Right cardiac atrium (tissue), 5 donors: Measurements from ENCODE around the gene TMED1. TPM values are rescaled to one million over a fixed set of nuclear protein-coding genes. Genes with fewer than 3 reads are reported as not detected.
A peak's percentile ranks its signal among the peaks of the same experiment; 100 is the strongest.
"Not testable (repeated sequence)": the region's sequence is repeated elsewhere in the genome, so short reads cannot be mapped to it uniquely, and the experiment has no call there.

Experiments used
- ATAC-seq, 2 donors: fragments of 200-7000 bp; cut with Tn5 transposase; one replicate each; pipeline versions ENCODE4 v1.8.0 to v1.9.1; 2020; ENCODE audit warnings: moderate library complexity in 2 of 2, mild to moderate bottlenecking in 1 of 2
- DNase-seq, 3 donors: peaks; one replicate each; pipeline ENCODE4 v3.0.0-alpha.2; 2020
- H3K27ac ChIP-seq: one replicate; pipeline ENCODE4 v1.5.1; 2013; ENCODE audit warnings: mild to moderate bottlenecking, low read length, control low read depth, moderate library complexity
- H3K27me3 ChIP-seq: one replicate; pipeline ENCODE4 v1.6.1; 2013; ENCODE audit not compliant: control insufficient read depth, insufficient read depth
- H3K4me1 ChIP-seq: one replicate; pipeline ENCODE4 v1.6.1; 2013; ENCODE audit warnings: low read length; ENCODE audit not compliant: control insufficient read depth, insufficient read depth
- H3K4me3 ChIP-seq: one replicate; pipeline ENCODE4 v1.5.1; 2013; ENCODE audit warnings: low read length, control low read depth
- H3K9me3 ChIP-seq: one replicate; pipeline ENCODE4 v1.6.1; 2013; ENCODE audit warnings: low read length; ENCODE audit not compliant: control insufficient read depth
- WGBS: extraction: QIAGEN DNeasy Blood & Tissue Kit; methylation state at CpG from one replicate; pipeline ENCODE4 v1.1.7; 2013; 5-methylcytosine and 5-hydroxymethylcytosine counted together
- intact Hi-C, 4 donors: fragments of 100-400 bp; cut with DNase I; formaldehyde crosslinking; loops; one replicate each; pipeline versions ENCODE4 v1.11.0 to v1.14.0; 2022 to 2023
- long read RNA-seq, 4 donors: library from polyadenylated mRNA; unstranded; transcript quantifications; one replicate each; pipeline ENCODE4 v2.0.0, GENCODE V29; 2020 to 2021
- polyA plus RNA-seq: library from polyadenylated mRNA; stranded (reverse); fragments of 200-250 nt; gene quantifications from one replicate; pipeline ENCODE4 v1.2.3, GENCODE V29; 2013
- total RNA-seq, 4 donors: library from RNA; stranded (reverse); fragmentation: NEBNext Ultra II Directional; extraction: Animal tissue kit (Norgen Biotek cat#: 25700); gene quantifications; one replicate each; pipeline ENCODE4 v1.2.1, GENCODE V29; 2021
- donor health status: healthy with polysubstance abuse.
- donor health status: DM: no; HTN: yes; CAD: no.
- donor health status: DM: no; HTN: no; CAD: no.
- donor health status: DM: no; HTN: yes; CAD: no; lungs with severe emphysema.
- donor health status: DM: yes; HTN: yes; CAD: no.

Gene TMED1, protein sequence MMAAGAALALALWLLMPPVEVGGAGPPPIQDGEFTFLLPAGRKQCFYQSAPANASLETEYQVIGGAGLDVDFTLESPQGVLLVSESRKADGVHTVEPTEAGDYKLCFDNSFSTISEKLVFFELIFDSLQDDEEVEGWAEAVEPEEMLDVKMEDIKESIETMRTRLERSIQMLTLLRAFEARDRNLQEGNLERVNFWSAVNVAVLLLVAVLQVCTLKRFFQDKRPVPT
- total RNA-seq (10 to 100 TPM; 24.6 to 30.4 (median 27.8) TPM), polyA plus RNA-seq (43.4 TPM)
- long read RNA-seq, donor 1, transcript TMED1-201 (4 exons, 1,340 nt), result major isoform, 45 of 58 reads
- long read RNA-seq, donor 1, partial matches to known transcripts, result 11 of 58 reads
- long read RNA-seq, donor 1, other reads (novel, unspliced or antisense), result 2 of 58 reads
- long read RNA-seq, donor 2, transcript TMED1-201 (4 exons, 1,340 nt), result major isoform, 22 of 25 reads
- long read RNA-seq, donor 2, partial matches to known transcripts, result 2 of 25 reads
- long read RNA-seq, donor 2, other reads (novel, unspliced or antisense), result 1 of 25 reads
- long read RNA-seq, donor 3, transcript TMED1-201 (4 exons, 1,340 nt), result major isoform, 76 of 84 reads
- long read RNA-seq, donor 3, partial matches to known transcripts, result 3 of 84 reads
- long read RNA-seq, donor 3, other reads (novel, unspliced or antisense), result 4 of 84 reads
- long read RNA-seq, donor 4, transcript TMED1-201 (4 exons, 1,340 nt), result major isoform, 31 of 37 reads
- long read RNA-seq, donor 4, partial matches to known transcripts, result 5 of 37 reads
- long read RNA-seq, donor 4, other reads (novel, unspliced or antisense), result 1 of 37 reads

DNA sequence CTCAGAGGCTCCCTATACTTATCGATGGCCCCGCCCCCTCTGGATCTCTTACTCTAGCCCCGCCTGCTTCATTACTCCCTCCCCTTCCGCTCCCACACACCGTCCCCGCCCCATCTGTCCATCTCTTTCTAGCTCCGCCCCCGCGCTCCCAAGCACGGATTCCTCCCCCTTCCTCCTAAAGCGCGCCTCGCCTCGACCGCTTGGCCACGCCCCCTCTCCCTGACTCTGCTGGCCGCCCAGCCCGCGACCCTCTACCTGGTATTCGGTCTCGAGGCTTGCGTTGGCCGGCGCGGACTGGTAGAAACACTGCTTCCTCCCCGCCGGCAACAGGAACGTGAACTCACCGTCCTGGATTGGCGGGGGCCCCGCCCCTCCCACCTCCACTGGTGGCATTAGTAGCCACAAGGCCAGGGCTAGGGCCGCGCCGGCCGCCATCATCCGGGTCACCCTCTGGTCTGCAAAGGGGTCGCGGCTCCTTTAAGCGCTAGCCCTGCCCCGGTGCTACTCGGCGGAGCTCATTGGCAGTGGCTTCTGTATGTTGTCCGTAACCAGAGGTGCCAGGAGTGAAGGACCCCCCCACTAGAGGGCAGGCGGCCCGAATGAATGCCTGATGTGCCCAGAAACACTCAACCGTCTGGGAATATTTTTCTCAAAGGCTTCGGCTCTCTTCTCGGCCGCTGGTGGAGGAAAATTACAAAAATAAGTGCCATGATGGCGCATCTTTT, at the start of gene TMED1:
TSS of gene TMED1 (minus strand) at position 459 of the 725 bp plus-strand sequence. CDS start at position 438, 21 bp downstream.
- WGBS, result under 1% methylated on average over 50 of the region's 50 CpGs
- H3K9me3 ChIP-seq, result no peaks in the 10 kb centered on the region
- peak within 1 kb of the TSS; percentile 74 for H3K27ac ChIP-seq
- intact Hi-C loops, result loop anchor here in 1 of 4 donors (2.0 kb wide), 1 partner anchor 35 kb away; the partner anchor contains the start of gene CARM1
- no peaks in the 10 kb centered on the region for H3K27me3 ChIP-seq
- peak within 1 kb of the TSS; percentile 47 for H3K4me3 ChIP-seq
- DNase-seq, result peak; percentile 99 to 100 (median 100)
- ATAC-seq, result peak; percentile 95
- H3K4me1 ChIP-seq, result peaks cover 3% of the 10 kb centered on the region

DNA sequence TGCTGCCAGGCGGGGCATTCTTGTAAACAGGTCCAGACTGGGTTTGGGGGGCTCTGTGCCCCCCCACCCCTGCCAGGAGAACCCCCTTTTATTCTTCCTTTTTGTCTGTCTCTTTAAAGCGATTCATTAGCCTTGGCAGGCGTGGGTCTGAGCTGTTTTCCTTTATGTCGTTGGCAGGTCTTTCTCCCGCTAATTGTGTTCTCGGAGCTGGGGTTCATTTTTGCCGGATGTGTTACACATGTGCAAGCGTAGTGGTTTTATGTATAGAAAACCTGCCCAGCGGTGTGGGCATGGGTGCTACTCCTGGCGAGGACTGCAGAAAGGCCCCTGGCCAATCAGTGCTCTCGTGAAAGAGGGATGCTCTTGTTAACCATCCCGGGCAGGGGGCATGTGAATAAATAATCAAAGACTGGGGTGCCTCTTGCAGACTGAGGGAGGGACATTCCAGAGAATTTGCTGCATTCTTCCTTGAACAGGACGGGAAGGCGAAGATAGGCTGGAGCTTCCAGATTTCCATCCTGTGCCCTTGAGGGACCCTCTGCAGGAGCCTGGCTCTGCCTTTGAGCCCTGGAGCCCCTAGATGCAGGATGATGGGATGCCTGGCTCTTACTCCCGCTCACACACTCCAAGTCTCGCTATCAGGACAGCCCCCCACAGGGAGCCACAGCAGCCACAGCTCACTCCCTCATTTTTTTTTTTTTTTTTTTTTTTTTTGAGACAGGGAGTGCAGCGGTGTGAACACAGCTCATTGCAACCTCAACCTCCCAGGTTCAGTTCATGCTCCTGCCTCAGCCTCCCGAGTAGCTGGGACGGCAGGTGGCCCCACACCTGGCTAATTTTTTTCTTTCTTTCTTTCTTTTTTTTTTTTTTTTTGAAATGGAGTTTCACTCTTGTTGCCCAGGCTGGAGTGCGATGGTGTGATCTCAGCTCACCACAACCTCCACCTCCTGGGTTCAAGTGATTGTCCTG, 49.5 kb upstream of the TMED1 start:
- WGBS, result 64% methylated on average over 20 of the region's 20 CpGs
- H3K4me3 ChIP-seq, result no peak overlapping the region
- peaks cover 9% of the 10 kb centered on the region for H3K4me1 ChIP-seq
- no peaks in the 10 kb centered on the region for H3K27me3 ChIP-seq
- intact Hi-C loops, result no loop called here
- no peaks in the 10 kb centered on the region for H3K9me3 ChIP-seq
- ATAC-seq, result no peak
- H3K27ac ChIP-seq, result no peak overlapping the region
- no peak for DNase-seq

DNA sequence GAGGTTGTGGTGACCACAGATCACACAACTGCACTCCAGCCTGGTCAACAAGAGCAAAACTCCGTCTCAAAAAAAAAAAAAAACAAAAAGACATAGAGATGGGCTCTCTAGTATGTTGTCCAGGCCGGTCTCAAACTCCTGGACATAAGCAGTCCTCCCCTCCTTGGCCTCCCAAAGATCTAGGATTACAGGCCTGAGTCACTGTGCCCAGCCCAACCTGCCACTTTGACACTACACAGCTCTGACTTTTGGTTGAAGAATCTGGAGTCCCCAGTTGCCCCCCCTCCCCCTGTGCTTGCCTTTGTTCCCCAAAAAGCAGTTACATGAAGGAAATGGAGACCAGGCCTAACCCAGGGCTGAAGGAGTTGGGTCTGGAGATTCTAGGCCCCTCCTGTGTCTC, 48.3 kb upstream of the TMED1 start:
- ATAC-seq, result no peak
- 77% methylated on average over 2 of the region's 2 CpGs for WGBS

DNA sequence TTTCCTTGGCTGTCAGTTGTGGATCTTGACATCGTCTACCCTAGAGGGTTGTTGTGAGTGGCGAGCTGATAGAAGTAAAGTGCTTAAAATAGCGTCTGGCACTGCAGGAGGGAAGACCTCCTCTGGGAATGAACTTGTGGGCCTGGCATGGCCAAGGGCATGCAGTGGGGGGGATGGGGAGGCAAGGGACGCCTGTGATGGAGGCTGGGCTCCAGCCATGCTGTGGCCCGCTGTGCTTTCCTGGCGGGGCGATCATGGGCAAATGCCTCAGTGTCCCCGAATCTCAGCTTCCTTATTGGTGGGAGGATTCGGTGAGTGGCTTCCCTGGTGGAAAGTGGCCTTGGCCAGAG, 46.1 kb upstream of the TMED1 start:
- intact Hi-C loops, result no loop called here
- H3K4me1 ChIP-seq, result peaks cover 9% of the 10 kb centered on the region
- H3K9me3 ChIP-seq, result no peaks in the 10 kb centered on the region
- no peak overlapping the region for H3K4me3 ChIP-seq
- ATAC-seq, result peak; percentile 43 to 47
- peak in 1 of 3 donors; percentile 71 for DNase-seq
- peak overlapping the region; percentile 61 for H3K27ac ChIP-seq
- 64% methylated on average over 9 of the region's 9 CpGs for WGBS
- no peaks in the 10 kb centered on the region for H3K27me3 ChIP-seq

More for the DNA sequence above, 48.3 kb upstream of the TMED1 start:
- H3K4me1 ChIP-seq, result peaks cover 9% of the 10 kb centered on the region
- no peak for DNase-seq
- intact Hi-C loops, result no loop called here
- no peaks in the 10 kb centered on the region for H3K27me3 ChIP-seq
- no peak overlapping the region for H3K27ac ChIP-seq
- no peaks in the 10 kb centered on the region for H3K9me3 ChIP-seq
- no peak overlapping the region for H3K4me3 ChIP-seq

DNA sequence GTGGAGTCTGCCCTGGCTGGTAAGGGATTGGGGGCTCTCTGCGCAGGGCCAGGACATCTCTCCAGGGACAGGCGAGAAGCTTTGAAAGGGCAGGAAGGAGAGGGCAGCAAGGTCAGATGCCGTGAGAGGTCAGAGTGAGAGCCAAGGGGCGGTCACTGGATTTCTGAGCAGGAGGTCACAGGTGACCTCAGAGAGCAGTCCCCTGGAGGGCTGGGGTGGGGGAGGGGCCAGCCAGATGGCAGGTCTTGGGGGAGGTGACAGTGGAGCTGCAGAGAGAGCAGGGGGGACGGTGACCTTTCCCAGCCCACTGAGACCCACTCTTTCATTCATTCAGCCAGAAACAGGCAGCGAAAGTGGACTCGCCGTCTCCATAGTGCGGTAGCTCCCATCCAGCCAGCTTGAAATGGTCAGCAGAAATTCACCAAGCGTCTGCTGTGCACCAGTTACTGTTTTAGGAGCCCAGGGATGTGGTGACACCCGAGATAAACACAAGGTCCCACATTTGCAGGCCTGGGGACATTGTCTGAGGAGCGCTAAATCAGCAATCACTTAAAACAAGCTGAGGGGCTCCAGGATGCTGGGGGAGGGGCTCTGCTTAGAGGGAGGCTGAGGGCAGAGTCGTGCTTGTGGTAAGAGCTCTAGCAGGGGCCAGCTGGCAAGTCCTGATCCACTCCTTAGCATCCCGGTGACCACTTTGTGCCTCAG, 45.5 kb upstream of the TMED1 start:
- peak overlapping the region; percentile 61 for H3K27ac ChIP-seq
- peak in 1 of 3 donors; percentile 55 for DNase-seq
- no peak for ATAC-seq
- H3K4me1 ChIP-seq, result peaks cover 9% of the 10 kb centered on the region
- no peaks in the 10 kb centered on the region for H3K9me3 ChIP-seq
- intact Hi-C loops, result no loop called here
- WGBS, result 61% methylated on average over 14 of the region's 14 CpGs
- H3K4me3 ChIP-seq, result no peak overlapping the region
- no peaks in the 10 kb centered on the region for H3K27me3 ChIP-seq

DNA sequence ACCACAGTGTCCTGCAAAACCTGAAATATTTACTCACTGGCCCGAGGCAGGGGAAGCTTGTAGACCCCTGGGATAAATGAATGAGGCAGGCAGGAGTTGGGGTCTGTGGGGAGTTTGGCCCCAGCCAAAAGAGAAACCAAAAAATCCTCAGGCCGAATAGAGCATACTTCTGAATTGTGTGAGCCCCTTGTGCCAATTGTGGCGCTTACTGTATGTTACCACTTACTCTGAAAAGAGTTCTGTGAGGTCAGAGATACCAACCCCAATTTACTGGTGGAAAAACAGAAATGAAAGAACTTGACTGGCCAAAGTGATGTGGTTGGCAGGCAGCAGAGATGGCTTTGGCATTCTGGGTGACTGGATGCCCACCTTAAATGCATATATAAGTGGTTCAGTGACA, 42.2 kb upstream of the TMED1 start:
- 67% methylated on average over 3 of the region's 3 CpGs for WGBS
- intact Hi-C loops, result loop anchor here in 3 of 4 donors (5.0 to 10.0 kb wide), 2 partner anchors 39 to 47 kb away; partner anchors contain the start of genes TIMM29 (in 2 of the 3) and YIPF2 (in 2 of the 3)
- H3K4me1 ChIP-seq, result peaks cover 11% of the 10 kb centered on the region
- H3K9me3 ChIP-seq, result no peaks in the 10 kb centered on the region
- DNase-seq (no peak), ATAC-seq (no peak)
- H3K4me3 ChIP-seq, result no peak overlapping the region
- H3K27ac ChIP-seq, result no peak overlapping the region
- no peaks in the 10 kb centered on the region for H3K27me3 ChIP-seq

DNA sequence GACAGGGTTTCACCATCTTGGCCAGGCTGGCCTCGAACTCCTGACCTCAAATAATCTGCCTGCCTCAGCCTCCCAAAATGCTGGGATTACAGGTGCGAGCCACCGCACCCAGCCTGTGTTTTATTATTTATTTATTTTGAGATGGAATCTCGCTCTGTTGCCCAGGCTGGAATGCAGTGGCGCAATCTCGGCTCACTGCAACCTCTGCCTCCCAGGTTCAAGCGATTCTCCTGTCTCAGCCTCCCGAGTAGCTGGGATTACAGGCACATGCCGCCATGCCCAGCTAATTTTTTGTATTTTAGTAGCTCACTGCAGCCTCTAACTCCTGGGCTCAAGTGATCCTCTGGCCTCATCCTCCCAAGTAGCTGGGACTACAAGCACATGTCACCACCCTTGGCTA, 41.6 kb upstream of the TMED1 start:
- H3K9me3 ChIP-seq, result not testable (repeated sequence)

DNA sequence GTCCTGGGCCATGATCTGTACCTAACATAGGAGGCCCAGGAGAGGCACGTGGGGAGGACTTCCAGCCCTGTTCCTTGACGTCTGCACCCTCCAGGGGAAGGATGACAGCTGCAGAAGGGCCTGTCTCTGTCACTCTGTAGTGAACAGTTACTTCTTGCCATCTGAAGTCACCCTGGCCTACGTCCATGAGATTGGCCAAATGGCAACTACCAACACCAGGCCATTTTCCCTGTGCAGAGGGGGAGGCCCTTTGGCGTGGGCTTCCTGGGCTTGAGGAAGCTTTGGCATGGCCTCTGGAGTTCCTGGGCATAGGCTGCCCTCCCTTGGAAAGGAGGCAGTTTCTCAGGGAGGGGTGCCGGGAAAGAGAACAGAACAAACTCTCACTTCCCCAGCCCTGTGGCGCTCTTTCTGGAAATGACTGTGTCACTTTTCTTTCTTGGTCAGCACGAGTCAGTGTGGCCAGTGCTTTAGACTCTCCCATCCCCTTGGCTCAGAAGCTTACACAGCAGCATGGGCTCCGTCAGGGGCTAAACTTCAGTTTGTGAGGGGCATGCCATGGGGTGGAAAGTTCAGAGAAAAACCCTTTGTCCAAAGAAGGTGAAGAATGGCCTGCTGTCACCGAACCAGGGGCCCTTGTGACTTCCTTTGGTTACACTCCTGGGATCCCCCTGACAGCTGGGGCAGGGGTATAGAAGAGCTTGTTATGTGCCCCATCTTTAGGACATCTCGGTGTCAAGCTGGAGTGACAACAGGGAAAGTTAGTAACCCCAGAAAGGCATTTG, 40.6 kb upstream of the TMED1 start:
- 55% methylated on average over 10 of the region's 10 CpGs for WGBS
- Histone ChIP-seq H3K9me3 (no peaks in the 10 kb centered on the region), H3K27me3 (no peaks in the 10 kb centered on the region), H3K4me3 (no peak overlapping the region), H3K27ac (peak overlapping the region; percentile 87), H3K4me1 (peaks cover 7% of the 10 kb centered on the region)
- peak; percentile 50 to 51 for ATAC-seq
- intact Hi-C loops, result loop anchor here in 3 of 4 donors (5.0 to 10.0 kb wide), 2 partner anchors 41 to 48 kb away; partner anchors contain the start of genes TIMM29 (in 2 of the 3) and YIPF2 (in 2 of the 3)
- DNase-seq, result peak in 2 of 3 donors; percentile 52 to 73

More for the DNA sequence above, 41.6 kb upstream of the TMED1 start:
- peaks cover 11% of the 10 kb centered on the region for H3K4me1 ChIP-seq
- DNase-seq, H3K27me3 ChIP-seq, ATAC-seq, H3K4me3 ChIP-seq, H3K27ac ChIP-seq: not testable (repeated sequence)
- 97% methylated on average over 9 of the region's 9 CpGs for WGBS
- intact Hi-C loops, result loop anchor here in 3 of 4 donors (5.0 to 10.0 kb wide), 2 partner anchors 40 to 47 kb away; partner anchors contain the start of genes TIMM29 (in 2 of the 3) and YIPF2 (in 2 of the 3)

DNA sequence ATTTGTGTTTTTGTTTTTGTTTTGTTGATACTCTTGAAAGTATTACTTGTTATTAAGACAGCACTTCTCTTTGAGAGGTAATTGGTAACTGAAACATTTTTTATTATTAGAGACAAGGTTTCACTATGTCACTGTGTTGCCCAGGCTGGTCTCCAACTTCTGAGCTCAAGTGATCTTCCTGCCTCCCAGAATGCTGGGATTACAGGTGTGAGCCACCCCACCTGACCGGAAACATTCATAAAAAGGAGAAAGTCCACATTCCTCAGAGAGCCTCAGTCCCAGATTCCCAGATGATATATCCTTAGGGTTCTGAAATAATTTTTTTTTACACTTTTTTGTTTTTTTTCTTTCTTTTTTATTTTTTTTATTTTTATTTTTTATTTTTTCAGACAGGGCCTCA, 38.0 kb upstream of the TMED1 start:
- Histone ChIP-seq H3K4me1 (peaks cover 2% of the 10 kb centered on the region), H3K27me3 (no peaks in the 10 kb centered on the region), H3K4me3 (no peak overlapping the region), H3K9me3 (no peaks in the 10 kb centered on the region), H3K27ac (no peak overlapping the region)
- ATAC-seq (no peak), DNase-seq (no peak)
- WGBS, result 100% methylated on average over 1 of the region's 1 CpG
- intact Hi-C loops, result loop anchor here in 3 of 4 donors (5.0 to 10.0 kb wide), 2 partner anchors 51 to 53 kb away; partner anchors contain the start of genes TIMM29 (in 3 of the 3) and YIPF2 (in 3 of the 3)
